MCF 10A (cell line): ENCODE measurements around the gene S100A7A. TPM values are rescaled to one million over a fixed set of nuclear protein-coding genes. Genes with fewer than 3 reads are reported as not detected.
A peak's percentile ranks its signal among the peaks of the same experiment; 100 is the strongest.

Experiments used
- BruUV-seq: library from RNA; stranded (reverse); fragments of 400-500 nt; replicated peaks from 2 replicates; lab custom pipeline; 2021; lab: Mats Ljungman, UMichigan
- CTCF ChIA-PET: fragments of 300-600 bp; sonication (Branson Sonifier 250); formaldehyde crosslinking; extraction: SDS; loops from one replicate; lab custom pipeline; 2021; ENCODE audit warnings: antibody characterized with exemption, inconsistent platforms; lab: Yijun Ruan, JAX
- POLR2A ChIA-PET: fragments of 300-600, 350-650 bp; sonication (Branson Sonifier 250); formaldehyde crosslinking; extraction: SDS; loops from one replicate; lab custom pipeline; 2020; ENCODE audit warnings: antibody characterized with exemption, inconsistent platforms; lab: Yijun Ruan, JAX
- DNase-seq: peaks from one replicate; pipeline ENCODE4 v3.0.0-alpha.2; 2018; ENCODE audit not compliant: unreplicated experiment
- H3K27ac Mint-ChIP-seq: one replicate; pipeline ENCODE4 v1.8.0; 2022; ENCODE audit warnings: mild to moderate bottlenecking, low read depth, mixed read lengths; ENCODE audit not compliant: unreplicated experiment
- H3K27me3 Mint-ChIP-seq: one replicate; pipeline ENCODE4 v1.8.0; 2022; ENCODE audit warnings: mixed read lengths; ENCODE audit not compliant: insufficient read depth, unreplicated experiment
- H3K36me3 Mint-ChIP-seq: one replicate; pipeline ENCODE4 v1.8.0; 2022; ENCODE audit warnings: mild to moderate bottlenecking, moderate library complexity, mixed read lengths; ENCODE audit not compliant: insufficient read depth, unreplicated experiment
- H3K4me1 Mint-ChIP-seq: one replicate; pipeline ENCODE4 v1.8.0; 2022; ENCODE audit warnings: mixed read lengths; ENCODE audit not compliant: insufficient read depth, unreplicated experiment
- H3K4me3 Mint-ChIP-seq: one replicate; pipeline ENCODE4 v1.8.0; 2022; ENCODE audit warnings: mild to moderate bottlenecking, moderate library complexity, mixed read lengths; ENCODE audit not compliant: unreplicated experiment
- H3K9me3 Mint-ChIP-seq: one replicate; pipeline ENCODE4 v1.8.0; 2022; ENCODE audit warnings: mixed read lengths; ENCODE audit not compliant: unreplicated experiment
- CTCF ChIP-seq: fragments of 200-600 bp; IDR thresholded peaks from one replicate; pipeline ENCODE4 v1.8.0; 2022; ENCODE audit warnings: antibody characterized with exemption, mild to moderate bottlenecking; ENCODE audit not compliant: unreplicated experiment
- intact Hi-C: fragments of 100-400 bp; cut with micrococcal nuclease; formaldehyde crosslinking; loops from 2 replicates; pipeline ENCODE4 v1.14.1; 2022
- total RNA-seq: library from RNA; stranded (reverse); gene quantifications from 2 replicates; pipeline ENCODE4 v1.2.3, GENCODE V29; 2022

S100A7A gene
- total RNA-seq, 1 experiment from 2014 or later: not detected

GRCh38 chr1:153389973-153390879 lies 26.1 kb upstream of the S100A7A start:
- no peak for DNase-seq
- Mint-ChIP-seq H3K27me3 (no peaks in the 10 kb centered on the region), H3K9me3 (no peaks in the 10 kb centered on the region), H3K4me1 (peaks cover 68% of the 10 kb centered on the region), H3K36me3 (no peaks in the 10 kb centered on the region), H3K27ac (peak overlapping the region; percentile 2), H3K4me3 (peak overlapping the region; percentile 66)
- TF ChIP-seq CTCF: no peak
- intact Hi-C loops: loop anchor here (2.0 kb wide), 1 partner anchor 15 kb away; the partner anchor contains the start of gene S100A12
- BruUV-seq: TSS peak; percentile 97
- ChIA-PET POLR2A (interaction anchor here (0.6 to 6.7 kb wide), 16 partner anchors 8 to 1000 kb away, joined by 3 to 44 read pairs (median 4); partner anchors contain the start of genes S100A12 and S100A9), CTCF (interaction anchor here (0.9 to 2.5 kb wide), 4 partner anchors 35 to 104 kb away, joined by 3 to 15 read pairs (median 8); no protein-coding TSS in a partner anchor)

- Mint-ChIP-seq H3K36me3 (no peaks in the 10 kb centered on the region), H3K27me3 (no peaks in the 10 kb centered on the region), H3K4me3 (peak within 1 kb of the TSS; percentile 66), H3K9me3 (no peaks in the 10 kb centered on the region), H3K27ac (peak within 1 kb of the TSS; percentile 2), H3K4me1 (peaks cover 71% of the 10 kb centered on the region)
- BruUV-seq: no TSS peak
- CTCF ChIA-PET: interaction anchor here (0.9 to 2.5 kb wide), 3 partner anchors 36 to 103 kb away, joined by 3 to 15 read pairs (median 10); no protein-coding TSS in a partner anchor
- POLR2A ChIA-PET: interaction anchor here (0.7 to 6.7 kb wide), 11 partner anchors 13 to 652 kb away, joined by 3 to 44 read pairs (median 5); partner anchors contain the start of genes S100A12 and S100A9
- DNase-seq: peak; percentile 99
- intact Hi-C loops: loop anchor here (2.0 kb wide), 1 partner anchor 16 kb away; the partner anchor contains the start of gene S100A12
- no peak for TF ChIP-seq CTCF
These were observed 25.2 kb upstream of the S100A7A start, which contains the start of gene S100A8 for GRCh38 chr1:153390938-153391710. Gene S100A8 (minus strand): TSS chr1:153391073. CDS start chr1:153390535, 538 bp downstream.

GRCh38 chr1:153392258-153392657 lies 24.1 kb upstream of the S100A7A start:
- intact Hi-C loops: no loop called here
- no peak for DNase-seq
- Mint-ChIP-seq H3K4me1 (peaks cover 62% of the 10 kb centered on the region), H3K27me3 (no peaks in the 10 kb centered on the region), H3K36me3 (no peaks in the 10 kb centered on the region), H3K27ac (no peak overlapping the region), H3K9me3 (no peaks in the 10 kb centered on the region), H3K4me3 (no peak overlapping the region)
- POLR2A ChIA-PET: interaction anchor here (6.7 kb wide), 1 partner anchor 17 kb away, joined by 44 read pairs; the partner anchor contains the start of gene S100A12
- no peak for TF ChIP-seq CTCF
- BruUV-seq: no TSS peak
- CTCF ChIA-PET: interaction anchor here (0.6 to 9.3 kb wide), 3 partner anchors 38 to 297 kb away, joined by 3 to 92 read pairs (median 5); no protein-coding TSS in a partner anchor
